ENCODE measurements around the gene DUSP10.

The DUSP10 gene

DNA sequence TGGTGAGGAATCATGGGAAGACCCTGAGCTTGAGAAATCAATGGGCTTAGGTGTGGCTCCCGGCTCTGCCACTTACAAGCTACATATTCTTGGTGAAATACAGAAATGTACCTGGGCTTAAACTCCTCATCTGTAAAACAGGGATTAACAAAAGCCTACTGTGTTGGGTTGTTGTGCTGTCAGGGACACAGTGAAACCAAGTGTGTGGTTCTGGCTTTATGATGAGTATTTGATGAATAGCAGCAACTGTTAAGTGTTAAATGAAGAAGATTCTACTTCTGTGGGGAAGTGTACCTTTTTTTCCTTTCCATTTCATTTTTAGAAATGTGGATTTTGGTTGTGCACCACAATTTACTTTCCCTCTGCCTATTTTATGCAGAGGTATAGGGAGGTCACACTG is 41.1 kb upstream of the DUSP10 start:
- no peak overlapping the region for H3K4me3 ChIP-seq
- H3K9me3 ChIP-seq: no peaks in the 10 kb centered on the region
- H3K36me3 ChIP-seq: no peaks in the 10 kb centered on the region
- H3K27me3 ChIP-seq: no peaks in the 10 kb centered on the region
- TF ChIP-seq, protein P1, sequence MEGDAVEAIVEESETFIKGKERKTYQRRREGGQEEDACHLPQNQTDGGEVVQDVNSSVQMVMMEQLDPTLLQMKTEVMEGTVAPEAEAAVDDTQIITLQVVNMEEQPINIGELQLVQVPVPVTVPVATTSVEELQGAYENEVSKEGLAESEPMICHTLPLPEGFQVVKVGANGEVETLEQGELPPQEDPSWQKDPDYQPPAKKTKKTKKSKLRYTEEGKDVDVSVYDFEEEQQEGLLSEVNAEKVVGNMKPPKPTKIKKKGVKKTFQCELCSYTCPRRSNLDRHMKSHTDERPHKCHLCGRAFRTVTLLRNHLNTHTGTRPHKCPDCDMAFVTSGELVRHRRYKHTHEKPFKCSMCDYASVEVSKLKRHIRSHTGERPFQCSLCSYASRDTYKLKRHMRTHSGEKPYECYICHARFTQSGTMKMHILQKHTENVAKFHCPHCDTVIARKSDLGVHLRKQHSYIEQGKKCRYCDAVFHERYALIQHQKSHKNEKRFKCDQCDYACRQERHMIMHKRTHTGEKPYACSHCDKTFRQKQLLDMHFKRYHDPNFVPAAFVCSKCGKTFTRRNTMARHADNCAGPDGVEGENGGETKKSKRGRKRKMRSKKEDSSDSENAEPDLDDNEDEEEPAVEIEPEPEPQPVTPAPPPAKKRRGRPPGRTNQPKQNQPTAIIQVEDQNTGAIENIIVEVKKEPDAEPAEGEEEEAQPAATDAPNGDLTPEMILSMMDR (IDR thresholded peaks at IDR 0.05): no peak
- no peak overlapping the region for H3K27ac ChIP-seq
- intact Hi-C loops (cut with DNase I; ENCODE audit: low total_unique reads): no loop called here
- no peak for DNase-seq
- no peaks in the 10 kb centered on the region for H3K4me1 ChIP-seq

DNA sequence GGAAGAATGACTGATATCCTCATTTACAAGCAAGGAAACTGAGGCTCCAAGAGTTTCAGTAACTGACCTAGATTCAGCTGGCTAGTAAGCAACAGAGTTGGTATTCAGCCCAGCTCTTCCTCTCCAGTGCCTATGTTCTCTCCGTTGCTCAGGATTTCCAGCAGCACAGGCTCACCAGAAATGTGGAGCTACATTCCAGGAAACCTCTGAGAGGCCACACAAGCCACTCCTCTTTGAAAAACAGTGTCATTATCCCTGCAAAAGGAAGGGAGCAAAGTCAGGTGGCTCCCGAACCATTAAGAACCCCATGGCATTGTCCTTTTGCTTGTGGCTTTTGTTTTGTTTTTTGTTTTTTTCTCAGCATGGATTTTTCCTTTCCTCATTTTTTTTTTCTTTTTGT is 40.6 kb upstream of the DUSP10 start:
- Histone ChIP-seq H3K27me3 (no peaks in the 10 kb centered on the region), H3K27ac (no peak overlapping the region), H3K36me3 (no peaks in the 10 kb centered on the region), H3K4me3 (no peak overlapping the region), H3K9me3 (no peaks in the 10 kb centered on the region), H3K4me1 (no peaks in the 10 kb centered on the region)
- TF ChIP-seq, protein P1 (IDR thresholded peaks at IDR 0.05): no peak
- no peak for DNase-seq
- intact Hi-C loops (cut with DNase I; ENCODE audit: low total_unique reads): no loop called here

DNA sequence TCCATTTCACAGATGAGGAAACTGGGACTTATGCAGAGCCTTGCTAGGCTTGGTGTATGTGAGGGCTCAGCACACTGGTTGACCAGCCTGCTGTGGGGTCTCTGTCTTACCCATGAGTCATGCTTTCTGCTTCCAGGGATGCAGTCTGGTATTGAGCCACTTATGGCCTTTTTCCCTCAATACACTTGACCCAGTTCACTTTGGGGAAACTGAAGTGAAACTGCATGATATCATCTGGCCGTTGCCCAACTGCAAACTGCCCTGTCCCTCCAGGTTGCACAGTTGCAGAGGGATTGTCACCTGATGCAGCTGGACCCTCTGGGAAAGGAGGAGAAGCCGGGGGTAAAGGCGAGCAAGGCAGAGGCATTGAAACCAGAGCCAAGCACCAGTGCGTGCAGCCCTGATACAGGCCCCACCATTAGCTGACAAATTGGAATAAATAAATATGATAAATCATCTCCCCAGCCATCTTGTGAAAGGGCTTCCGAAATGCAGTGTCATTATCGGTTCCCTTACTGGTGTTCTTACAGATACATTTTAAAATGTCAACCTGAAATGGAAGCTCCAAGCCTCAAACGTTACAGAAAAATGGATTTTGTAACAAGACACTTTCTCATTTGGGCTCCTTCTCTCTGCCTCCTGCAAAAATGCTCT is 39.3 kb upstream of the DUSP10 start:
- H3K4me3 ChIP-seq: no peak overlapping the region
- no peaks in the 10 kb centered on the region for H3K27me3 ChIP-seq
- no peaks in the 10 kb centered on the region for H3K9me3 ChIP-seq
- H3K27ac ChIP-seq: no peak overlapping the region
- TF ChIP-seq, protein P1 (IDR thresholded peaks at IDR 0.05): no peak
- H3K4me1 ChIP-seq: no peaks in the 10 kb centered on the region
- DNase-seq: no peak
- no peaks in the 10 kb centered on the region for H3K36me3 ChIP-seq
- intact Hi-C loops (cut with DNase I; ENCODE audit: low total_unique reads): no loop called here

DNA sequence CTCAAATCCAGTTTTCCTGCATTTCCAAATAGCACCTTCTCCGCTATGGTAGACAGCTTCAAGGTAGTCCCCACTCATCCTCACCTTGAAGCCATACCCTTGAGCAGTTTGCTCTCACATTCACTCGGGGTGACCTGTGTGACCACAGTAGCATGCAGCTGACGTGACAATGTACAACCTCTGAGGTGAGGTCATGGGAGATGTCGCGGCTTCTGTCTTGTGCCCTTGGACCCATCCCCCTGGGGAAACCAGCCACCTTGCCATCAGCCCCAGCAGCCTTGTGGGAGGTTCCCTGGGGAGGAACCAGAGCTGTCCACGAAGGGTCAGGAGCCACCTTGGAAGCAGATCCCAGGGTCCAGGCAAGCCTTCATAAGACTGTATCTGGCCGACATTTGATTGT is 38.3 kb upstream of the DUSP10 start:
- DNase-seq: no peak
- Histone ChIP-seq H3K36me3 (no peaks in the 10 kb centered on the region), H3K27ac (no peak overlapping the region), H3K9me3 (no peaks in the 10 kb centered on the region), H3K4me1 (no peaks in the 10 kb centered on the region), H3K27me3 (no peaks in the 10 kb centered on the region), H3K4me3 (no peak overlapping the region)
- intact Hi-C loops (cut with DNase I; ENCODE audit: low total_unique reads): no loop called here
- TF ChIP-seq, protein P1 (IDR thresholded peaks at IDR 0.05): no peak

DNA sequence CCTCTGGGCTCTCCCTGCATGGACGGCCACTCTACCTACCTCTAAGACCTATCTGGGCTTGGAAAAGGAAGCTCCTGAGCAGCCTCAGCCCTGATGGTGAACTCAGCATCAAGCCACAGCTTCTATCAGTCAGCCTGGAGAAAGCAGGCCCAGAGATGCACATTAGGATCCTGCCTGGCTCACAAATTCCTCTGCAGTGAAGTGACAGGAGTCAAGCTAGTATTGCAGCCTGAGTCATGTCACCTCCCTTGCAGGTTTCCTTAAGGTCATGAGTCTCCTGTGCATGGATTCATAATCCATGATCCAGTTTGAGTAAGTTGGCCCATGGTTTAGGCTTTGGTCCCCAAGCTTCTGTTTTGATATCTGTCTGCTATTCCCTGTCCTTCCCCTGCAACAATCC is 37.9 kb upstream of the DUSP10 start:
- no peaks in the 10 kb centered on the region for H3K9me3 ChIP-seq
- H3K4me3 ChIP-seq: no peak overlapping the region
- H3K27me3 ChIP-seq: no peaks in the 10 kb centered on the region
- no peaks in the 10 kb centered on the region for H3K4me1 ChIP-seq
- H3K27ac ChIP-seq: no peak overlapping the region
- intact Hi-C loops (cut with DNase I; ENCODE audit: low total_unique reads): no loop called here
- H3K36me3 ChIP-seq: no peaks in the 10 kb centered on the region
- TF ChIP-seq, protein P1 (IDR thresholded peaks at IDR 0.05): no peak
- no peak for DNase-seq
